Measurements from ENCODE around the gene KCNQ1.

DNA sequence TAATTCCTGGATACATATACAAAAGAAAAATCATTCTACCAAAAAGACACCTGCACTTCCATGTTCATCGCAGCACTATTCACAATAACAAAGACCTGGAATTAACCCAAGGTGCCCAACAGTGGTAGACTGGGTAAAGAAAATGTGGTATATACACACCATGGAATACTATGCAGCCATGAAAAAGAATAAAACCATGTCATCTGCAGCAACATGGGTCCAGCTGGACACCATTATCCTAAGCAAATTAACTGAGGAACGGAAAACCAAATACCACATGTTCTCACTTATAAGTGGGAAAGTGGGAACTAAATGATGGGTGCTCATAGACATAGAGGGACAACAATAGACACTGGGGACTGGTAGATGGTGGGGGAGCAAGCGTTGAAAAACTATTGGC lies 5.0 kb upstream of the KCNQ1 start:
- TF ChIP-seq, protein P1, sequence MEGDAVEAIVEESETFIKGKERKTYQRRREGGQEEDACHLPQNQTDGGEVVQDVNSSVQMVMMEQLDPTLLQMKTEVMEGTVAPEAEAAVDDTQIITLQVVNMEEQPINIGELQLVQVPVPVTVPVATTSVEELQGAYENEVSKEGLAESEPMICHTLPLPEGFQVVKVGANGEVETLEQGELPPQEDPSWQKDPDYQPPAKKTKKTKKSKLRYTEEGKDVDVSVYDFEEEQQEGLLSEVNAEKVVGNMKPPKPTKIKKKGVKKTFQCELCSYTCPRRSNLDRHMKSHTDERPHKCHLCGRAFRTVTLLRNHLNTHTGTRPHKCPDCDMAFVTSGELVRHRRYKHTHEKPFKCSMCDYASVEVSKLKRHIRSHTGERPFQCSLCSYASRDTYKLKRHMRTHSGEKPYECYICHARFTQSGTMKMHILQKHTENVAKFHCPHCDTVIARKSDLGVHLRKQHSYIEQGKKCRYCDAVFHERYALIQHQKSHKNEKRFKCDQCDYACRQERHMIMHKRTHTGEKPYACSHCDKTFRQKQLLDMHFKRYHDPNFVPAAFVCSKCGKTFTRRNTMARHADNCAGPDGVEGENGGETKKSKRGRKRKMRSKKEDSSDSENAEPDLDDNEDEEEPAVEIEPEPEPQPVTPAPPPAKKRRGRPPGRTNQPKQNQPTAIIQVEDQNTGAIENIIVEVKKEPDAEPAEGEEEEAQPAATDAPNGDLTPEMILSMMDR (IDR thresholded peaks at IDR 0.05) = no peak
- no peak for TF ChIP-seq POLR2A (IDR thresholded peaks at IDR 0.05)
